ENCODE measurements around the gene ZNF441.
A peak's percentile ranks its signal among the peaks of the same experiment; 100 is the strongest.

The ZNF441 gene

GRCh38 chr19:11738746-11739620 lies 27.8 kb upstream of the ZNF441 start, which contains the start of gene ZNF823:
TSS of gene ZNF823 (minus strand) at chr19:11738946. CDS start at chr19:11738819, 127 bp downstream.
- H3K27ac ChIP-seq (ENCODE audit: low read length), result peak within 1 kb of the TSS; percentile 64

GRCh38 chr19:11745869-11746268 lies 20.9 kb upstream of the ZNF441 start:
- Histone ChIP-seq H3K27ac (ENCODE audit: low read length) (no peak overlapping the region), H3K4me2 (ENCODE audit: low read length) (no peak overlapping the region), H3K4me3 (ENCODE audit: low read length) (no peak overlapping the region), H3K27me3 (ENCODE audit: low read depth, low read length) (no peaks in the 10 kb centered on the region), H4K20me1 (ENCODE audit: insufficient read depth, low read length) (no peaks in the 10 kb centered on the region), H3K9ac (ENCODE audit: low read length) (no peak overlapping the region), H3K9me3 (ENCODE audit: insufficient read depth, low read length) (peaks cover 17% of the 10 kb centered on the region; the same call in 1 of the 2 replicates), H3K79me2 (ENCODE audit: low read length) (no peaks in the 10 kb centered on the region), H2AFZ (ENCODE audit: low read depth, low read length) (no peak overlapping the region), H3K4me1 (ENCODE audit: low read length) (no peaks in the 10 kb centered on the region), H3K36me3 (replicated peaks; ENCODE audit: low read depth, low read length) (no peaks in the 10 kb centered on the region)
- TF ChIP-seq CTCF (IDR thresholded peaks at IDR 0.05; ENCODE audit: low read depth, low read length), result no peak
- no peak for TF ChIP-seq EZH2phosphoT487 (IDR thresholded peaks at IDR 0.05; ENCODE audit: low read depth)

More at GRCh38 chr19:11738746-11739620, 27.8 kb upstream of the ZNF441 start, which contains the start of gene ZNF823:
- H3K9ac ChIP-seq (ENCODE audit: low read length), result peak within 1 kb of the TSS; percentile 83
- H3K4me1 ChIP-seq (ENCODE audit: low read length), result peaks cover 17% of the 10 kb centered on the region
- H3K4me2 ChIP-seq (ENCODE audit: low read length), result peak within 1 kb of the TSS; percentile 92
- peaks cover 43% of the 10 kb centered on the region for H3K79me2 ChIP-seq (ENCODE audit: low read length)
- peak within 1 kb of the TSS; percentile 95 for H2AFZ ChIP-seq (ENCODE audit: low read depth, low read length)
- peaks cover 22% of the 10 kb centered on the region for H4K20me1 ChIP-seq (ENCODE audit: insufficient read depth, low read length)
- peak within 1 kb of the TSS; percentile 94 for H3K4me3 ChIP-seq (ENCODE audit: low read length)
- TF ChIP-seq EZH2phosphoT487 (IDR thresholded peaks at IDR 0.05; ENCODE audit: low read depth) (no peak), CTCF (IDR thresholded peaks at IDR 0.05; ENCODE audit: low read depth, low read length) (no peak)
- H3K27me3 ChIP-seq (ENCODE audit: low read depth, low read length), result no peaks in the 10 kb centered on the region
- no peaks in the 10 kb centered on the region for H3K9me3 ChIP-seq (ENCODE audit: insufficient read depth, low read length)
- H3K36me3 ChIP-seq (replicated peaks; ENCODE audit: low read depth, low read length), result peaks cover 27% of the 10 kb centered on the region

- no peaks in the 10 kb centered on the region for H3K27me3 ChIP-seq (ENCODE audit: low read depth, low read length)
- H3K4me2 ChIP-seq (ENCODE audit: low read length), result no peak overlapping the region
- no peaks in the 10 kb centered on the region for H3K4me1 ChIP-seq (ENCODE audit: low read length)
- H4K20me1 ChIP-seq (ENCODE audit: insufficient read depth, low read length), result no peaks in the 10 kb centered on the region
- peaks cover 19% of the 10 kb centered on the region; the same call in 1 of the 2 replicates for H3K9me3 ChIP-seq (ENCODE audit: insufficient read depth, low read length)
- no peaks in the 10 kb centered on the region for H3K36me3 ChIP-seq (replicated peaks; ENCODE audit: low read depth, low read length)
- H2AFZ ChIP-seq (ENCODE audit: low read depth, low read length), result no peak overlapping the region
- TF ChIP-seq CTCF (IDR thresholded peaks at IDR 0.05; ENCODE audit: low read depth, low read length) (no peak), EZH2phosphoT487 (IDR thresholded peaks at IDR 0.05; ENCODE audit: low read depth) (no peak)
- no peaks in the 10 kb centered on the region for H3K79me2 ChIP-seq (ENCODE audit: low read length)
- H3K27ac ChIP-seq (ENCODE audit: low read length), result no peak overlapping the region
- H3K4me3 ChIP-seq (ENCODE audit: low read length), result no peak overlapping the region
- H3K9ac ChIP-seq (ENCODE audit: low read length), result no peak overlapping the region
These were observed 19.5 kb upstream of the ZNF441 start for GRCh38 chr19:11747277-11747676.

GRCh38 chr19:11749751-11750150 lies 17.0 kb upstream of the ZNF441 start:
- TF ChIP-seq EZH2phosphoT487 (IDR thresholded peaks at IDR 0.05; ENCODE audit: low read depth) (no peak), CTCF (IDR thresholded peaks at IDR 0.05; ENCODE audit: low read depth, low read length) (no peak)
- H2AFZ ChIP-seq (ENCODE audit: low read depth, low read length), result no peak overlapping the region
- no peaks in the 10 kb centered on the region for H3K27me3 ChIP-seq (ENCODE audit: low read depth, low read length)
- H3K4me3 ChIP-seq (ENCODE audit: low read length), result no peak overlapping the region
- H4K20me1 ChIP-seq (ENCODE audit: insufficient read depth, low read length), result no peaks in the 10 kb centered on the region
- no peaks in the 10 kb centered on the region for H3K36me3 ChIP-seq (replicated peaks; ENCODE audit: low read depth, low read length)
- H3K4me2 ChIP-seq (ENCODE audit: low read length), result no peak overlapping the region
- H3K79me2 ChIP-seq (ENCODE audit: low read length), result no peaks in the 10 kb centered on the region
- no peaks in the 10 kb centered on the region for H3K4me1 ChIP-seq (ENCODE audit: low read length)
- H3K9me3 ChIP-seq (ENCODE audit: insufficient read depth, low read length), result peaks cover 19% of the 10 kb centered on the region; the same call in 1 of the 2 replicates
- no peak overlapping the region for H3K27ac ChIP-seq (ENCODE audit: low read length)
- no peak overlapping the region for H3K9ac ChIP-seq (ENCODE audit: low read length)
